Measurements from ENCODE around the gene SLC2A5.
"Not testable (repeated sequence)": the region's sequence is repeated elsewhere in the genome, so short reads cannot be mapped to it uniquely, and the experiment has no call there.

The SLC2A5 gene, protein sequence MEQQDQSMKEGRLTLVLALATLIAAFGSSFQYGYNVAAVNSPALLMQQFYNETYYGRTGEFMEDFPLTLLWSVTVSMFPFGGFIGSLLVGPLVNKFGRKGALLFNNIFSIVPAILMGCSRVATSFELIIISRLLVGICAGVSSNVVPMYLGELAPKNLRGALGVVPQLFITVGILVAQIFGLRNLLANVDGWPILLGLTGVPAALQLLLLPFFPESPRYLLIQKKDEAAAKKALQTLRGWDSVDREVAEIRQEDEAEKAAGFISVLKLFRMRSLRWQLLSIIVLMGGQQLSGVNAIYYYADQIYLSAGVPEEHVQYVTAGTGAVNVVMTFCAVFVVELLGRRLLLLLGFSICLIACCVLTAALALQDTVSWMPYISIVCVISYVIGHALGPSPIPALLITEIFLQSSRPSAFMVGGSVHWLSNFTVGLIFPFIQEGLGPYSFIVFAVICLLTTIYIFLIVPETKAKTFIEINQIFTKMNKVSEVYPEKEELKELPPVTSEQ
- total RNA-seq = 0.15 to 0.83 reads per million in 2 donors

DNA sequence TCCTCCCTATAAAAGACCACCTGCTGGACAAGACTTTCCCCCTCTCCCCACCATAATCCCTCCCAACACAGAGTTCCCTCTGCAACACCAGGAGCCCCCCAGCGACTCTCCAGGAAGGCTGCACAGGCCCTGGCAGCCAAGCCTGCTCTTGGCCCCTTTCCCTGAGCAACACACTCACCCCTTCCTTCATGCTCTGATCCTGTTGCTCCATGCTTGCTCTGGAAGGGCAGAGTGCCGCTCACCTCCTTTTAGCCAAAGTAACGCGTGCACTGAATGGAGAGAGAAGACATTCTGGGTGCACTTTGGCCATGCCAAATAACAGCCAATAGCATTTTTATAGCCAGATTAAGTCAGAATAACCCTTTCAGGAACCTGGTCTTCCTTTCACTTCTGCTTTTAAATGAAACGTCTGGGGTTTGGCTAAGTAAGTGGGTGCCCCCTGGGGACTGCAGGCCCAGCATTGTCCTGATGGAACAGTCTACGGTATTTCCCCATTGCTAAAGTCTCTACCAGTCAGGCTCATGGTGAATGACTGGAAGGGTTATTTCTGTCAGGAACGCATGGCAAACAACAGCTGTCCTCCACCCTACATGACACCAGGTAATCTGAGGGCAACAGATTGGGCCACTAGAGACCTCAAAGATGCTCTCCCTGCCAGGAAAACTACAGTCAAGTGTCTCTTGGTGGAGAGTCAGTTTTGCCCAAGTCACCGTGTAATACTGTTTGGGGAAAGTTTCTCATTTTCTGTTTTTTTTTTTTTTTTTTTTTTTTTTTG is at the start of gene SLC2A5:
Gene SLC2A5 (minus strand): TSS at position 310 of the 775 bp plus-strand sequence. CDS start 99 bp downstream, at position 211.
- no peak for DNase-seq

DNA sequence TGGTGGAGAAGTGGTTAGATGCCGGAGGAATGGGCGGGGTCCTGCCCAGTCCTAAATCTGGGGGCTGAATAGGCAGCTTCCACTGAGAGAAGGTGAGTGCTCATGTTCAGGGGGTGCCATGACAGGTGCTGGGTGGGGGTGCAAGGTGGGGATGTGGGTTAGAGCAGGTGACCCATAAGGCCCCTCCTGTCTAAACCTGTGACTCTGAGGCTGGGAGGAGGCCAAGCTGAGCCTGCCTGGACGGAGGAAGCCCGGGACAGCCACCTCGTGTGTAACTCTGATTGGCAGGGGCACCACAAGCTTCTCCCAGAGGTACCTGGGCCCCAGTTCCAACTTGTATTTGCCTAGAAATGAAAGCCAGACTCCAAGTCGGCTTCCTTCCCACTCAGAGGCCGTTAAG is 48.8 kb upstream of the SLC2A5 start:
- no peak for DNase-seq

DNA sequence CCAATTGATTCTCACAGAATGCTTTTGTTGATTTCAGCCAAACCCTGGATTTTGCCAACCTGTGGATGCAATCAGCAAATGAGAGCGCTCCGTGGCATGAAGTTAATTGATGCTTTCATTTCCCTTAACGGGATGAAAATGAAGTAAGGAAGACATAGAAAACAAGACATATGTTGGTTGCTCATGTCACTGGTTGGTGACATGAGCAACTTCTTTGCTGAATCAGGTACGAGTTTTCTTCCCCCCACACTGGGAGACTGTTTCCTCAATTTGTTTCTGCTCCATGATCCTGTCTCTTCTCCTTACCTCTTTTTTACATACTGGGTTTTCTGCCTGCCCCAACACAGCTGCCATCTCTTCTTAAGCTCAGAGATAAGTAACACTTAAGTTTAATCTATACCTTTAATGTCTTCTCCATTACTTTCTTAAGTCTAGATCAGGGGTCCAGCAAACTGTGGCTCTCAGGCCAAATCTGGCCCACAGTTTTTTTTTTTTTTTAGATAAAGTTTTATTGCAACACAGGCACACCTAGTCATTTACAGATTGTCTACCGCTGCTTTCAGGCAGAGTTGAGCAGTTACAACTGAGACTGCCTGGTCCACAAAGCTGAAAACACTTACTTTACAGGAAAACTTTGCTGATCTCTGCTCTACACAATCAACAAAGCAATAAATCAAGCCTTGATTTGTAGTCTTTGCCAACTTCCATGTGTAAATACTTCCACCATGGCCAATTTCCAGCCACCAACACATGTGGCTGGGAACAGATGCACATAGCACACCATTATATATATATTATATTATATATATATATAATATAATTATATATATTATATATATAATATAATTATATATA is 46.1 kb upstream of the SLC2A5 start:
- no peak for DNase-seq

DNA sequence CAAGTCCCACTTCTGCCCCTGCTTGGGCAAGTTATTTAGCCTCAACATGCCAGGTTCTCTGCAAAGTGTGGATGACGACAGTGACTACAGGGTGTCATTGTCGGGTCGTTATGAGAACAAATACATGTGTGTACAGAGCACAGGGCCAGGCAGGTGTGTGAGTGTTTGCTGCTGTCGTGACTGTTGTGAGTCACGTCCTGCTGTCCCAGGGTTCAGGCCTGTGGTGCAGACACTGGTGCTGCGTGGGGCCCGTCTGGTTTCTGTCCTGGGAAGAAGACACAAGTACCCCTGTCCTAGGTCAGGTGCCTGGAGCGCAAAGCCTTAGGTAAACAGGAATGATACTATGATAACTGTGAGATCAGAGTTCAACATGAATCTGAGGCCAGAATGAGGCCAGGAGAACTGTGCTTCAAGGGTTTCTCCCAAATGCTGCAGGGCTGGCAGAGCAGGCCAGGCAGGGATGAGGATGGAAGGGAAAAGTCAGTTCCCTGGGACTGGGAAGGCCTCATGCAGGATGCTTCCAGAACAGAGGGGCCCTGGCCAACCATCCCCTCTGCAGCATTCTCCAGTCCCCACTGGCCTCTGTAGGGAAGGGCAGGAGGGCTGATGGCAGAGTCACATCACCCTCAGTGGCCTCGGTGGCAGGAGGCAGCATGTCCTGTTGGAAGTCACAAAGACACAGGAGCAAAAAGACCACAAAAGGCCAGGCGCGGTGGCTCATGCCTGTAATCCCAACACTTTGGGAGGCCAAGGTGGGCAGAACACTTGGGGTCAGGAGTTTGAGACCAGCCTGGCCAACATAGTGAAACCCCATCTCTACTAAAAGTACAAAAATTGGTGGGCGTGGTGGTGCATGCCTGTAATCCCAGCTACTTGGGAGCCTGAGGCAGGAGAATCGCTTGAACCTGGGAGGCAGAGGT is 43.8 kb upstream of the SLC2A5 start:
- no peak for DNase-seq

DNA sequence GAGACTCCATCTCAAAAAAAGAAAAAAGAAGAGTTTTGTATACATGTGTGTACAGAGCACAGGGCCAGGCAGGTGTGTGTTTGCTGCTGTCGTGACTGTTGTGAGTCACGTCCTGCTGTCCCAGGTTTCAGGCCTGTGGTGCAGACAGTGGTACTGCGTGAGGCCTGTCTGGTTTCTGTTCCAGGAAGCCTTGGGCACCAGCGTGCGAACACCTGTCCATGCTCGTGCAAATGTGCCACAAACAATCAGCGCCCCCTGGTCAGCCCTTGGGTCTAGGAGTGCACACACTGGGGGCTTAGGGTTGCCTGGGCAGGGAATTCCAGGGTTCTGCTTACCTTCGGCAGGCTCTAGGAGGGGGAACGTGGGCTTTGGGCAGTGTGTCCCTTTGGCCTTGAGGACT is 42.5 kb upstream of the SLC2A5 start:
- DNase-seq = no peak

DNA sequence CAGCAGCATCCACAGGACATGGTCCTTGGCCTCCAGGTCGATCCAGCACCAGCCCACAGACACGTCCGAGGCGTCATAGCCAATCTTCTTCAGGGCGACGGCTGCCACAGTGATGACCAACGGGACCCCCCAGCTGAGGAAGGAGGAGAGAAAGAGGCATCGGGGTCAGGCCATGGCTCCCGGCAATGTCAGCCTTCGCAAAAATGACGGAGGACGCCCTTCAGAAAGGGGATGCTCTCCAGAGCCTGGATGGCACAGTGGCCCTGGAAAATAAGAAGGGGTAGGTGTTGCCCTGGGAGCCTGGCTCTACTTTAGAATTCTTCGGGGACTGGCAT is 41.9 kb upstream of the SLC2A5 start:
- no peak for DNase-seq

DNA sequence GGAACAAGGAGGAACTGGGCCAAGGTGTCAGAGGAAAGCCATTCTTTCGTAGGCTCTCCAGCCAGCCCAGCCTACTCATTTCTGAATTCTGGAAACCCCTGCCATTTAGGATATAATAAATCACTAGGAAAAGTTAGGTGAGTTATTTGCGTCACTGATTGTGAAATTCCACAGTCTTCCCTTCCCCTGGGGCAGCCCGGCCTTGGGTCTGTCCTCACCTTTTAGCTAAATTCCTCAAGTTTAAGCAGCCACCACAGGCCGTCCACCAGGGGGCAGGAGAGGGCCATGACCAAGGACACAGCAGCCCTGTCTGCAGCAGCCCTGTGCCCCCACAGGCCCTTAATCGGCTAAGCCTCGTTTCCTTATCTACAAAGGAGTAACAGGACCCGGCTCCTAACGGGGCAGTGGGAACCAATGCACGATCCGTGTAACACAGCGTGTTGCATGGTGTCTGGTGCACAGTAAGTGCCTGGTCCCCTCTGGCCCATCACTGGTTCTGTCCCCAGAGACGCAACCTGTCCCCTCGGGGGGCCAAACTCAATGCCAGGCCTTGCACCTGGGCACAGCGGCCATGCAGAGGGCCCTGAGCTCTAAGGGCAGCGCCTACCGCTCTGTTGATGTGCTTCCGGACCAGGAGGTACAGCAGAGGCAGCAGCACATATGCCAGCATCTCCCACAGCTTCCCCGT is 41.4 kb upstream of the SLC2A5 start:
- DNase-seq = peak; percentile 25

DNA sequence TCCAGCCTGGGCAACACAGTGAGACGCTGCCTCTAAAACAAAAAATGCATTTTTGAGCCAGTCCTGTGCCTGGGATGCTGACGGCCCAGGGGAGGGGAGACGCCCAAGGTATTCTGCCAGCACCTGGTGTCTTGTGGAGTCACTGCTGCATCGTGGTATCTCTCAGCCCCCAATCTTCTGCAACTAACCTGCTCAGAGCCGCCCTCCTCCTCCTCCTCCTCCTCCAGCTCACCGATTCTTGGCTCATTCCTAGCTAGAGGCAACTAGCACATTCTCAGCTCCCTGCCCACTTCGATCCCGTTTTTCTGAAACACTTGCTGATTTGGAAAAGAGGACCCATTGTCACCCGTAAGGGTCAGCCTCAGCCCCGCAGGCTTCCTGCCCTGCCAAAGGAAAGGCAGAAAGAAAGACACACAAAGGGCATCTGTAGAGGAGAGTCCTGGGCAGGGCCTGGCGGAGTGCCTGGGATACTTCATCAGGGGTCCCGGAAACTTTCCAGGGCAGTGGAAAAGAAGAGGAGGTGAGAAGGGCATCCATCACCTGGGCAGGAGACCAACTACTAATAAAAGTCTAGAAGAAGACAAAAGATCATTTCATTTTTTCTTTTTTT is 38.7 kb upstream of the SLC2A5 start:
- DNase-seq = no peak

DNA sequence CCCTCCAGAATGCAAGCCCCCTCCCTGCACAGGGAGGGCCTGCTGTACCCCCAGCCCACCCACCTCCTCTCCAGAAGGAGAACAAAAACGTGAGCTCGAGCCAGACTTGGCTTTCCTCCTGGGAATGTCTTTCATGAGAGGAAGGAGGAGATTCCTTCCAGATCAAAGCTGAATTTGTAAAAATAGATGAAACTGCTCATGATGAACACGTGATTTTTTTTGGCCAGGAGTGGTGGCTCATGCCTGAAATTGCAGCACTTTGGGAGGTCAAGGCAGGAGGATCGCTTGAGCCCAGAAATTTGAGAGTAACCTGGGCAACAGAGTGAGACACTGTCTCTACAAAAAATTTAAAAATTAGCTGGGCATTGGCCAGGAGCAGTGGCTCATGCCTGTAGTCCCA is 37.7 kb upstream of the SLC2A5 start:
- no peak for DNase-seq

DNA sequence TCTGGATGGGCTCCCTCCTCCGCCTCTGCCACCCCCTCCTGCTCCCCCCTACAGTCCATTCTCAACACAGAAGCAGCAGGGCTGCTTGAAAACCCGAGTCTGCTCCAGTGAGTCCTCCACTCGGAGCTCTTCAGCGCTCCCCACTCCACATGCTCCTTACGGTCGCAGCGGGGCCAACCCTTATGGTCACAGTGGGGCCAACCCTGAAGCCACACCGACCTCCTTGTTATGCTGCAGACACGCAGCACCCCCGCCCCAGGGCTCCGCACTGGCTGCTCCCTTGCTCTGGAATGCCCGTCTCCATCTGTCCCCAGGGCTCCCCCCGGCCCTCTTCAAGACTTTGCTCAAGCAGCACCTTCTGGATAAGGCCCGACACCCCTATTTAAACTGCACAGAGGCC is 36.9 kb upstream of the SLC2A5 start:
- no peak for DNase-seq

DNA sequence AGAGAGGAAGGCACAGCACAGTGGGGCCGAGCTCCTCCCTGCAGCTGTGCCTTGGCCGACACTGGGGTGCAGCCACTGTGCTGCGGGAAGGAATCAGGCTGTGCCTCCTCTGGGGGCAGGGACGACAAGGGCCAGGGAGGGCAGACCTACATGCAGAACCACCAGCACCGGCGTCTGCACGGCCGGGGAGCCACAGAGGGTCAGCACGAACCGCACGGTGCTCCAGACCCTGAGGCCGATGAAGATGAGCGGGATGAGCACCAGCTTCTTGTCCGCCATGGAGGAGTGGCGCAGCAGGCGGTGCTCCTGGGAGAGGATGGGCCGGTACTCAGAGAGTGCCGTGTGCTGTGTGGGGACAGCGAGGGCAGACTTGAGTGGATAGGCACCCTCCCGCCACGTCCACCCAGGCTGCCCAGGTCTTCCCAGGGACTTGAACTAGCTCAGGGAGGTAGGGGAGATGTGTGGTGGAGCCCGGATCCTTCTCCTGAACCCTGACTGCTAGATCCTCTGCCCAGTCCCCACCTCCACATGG is 36.0 kb upstream of the SLC2A5 start:
- no peak for DNase-seq

DNA sequence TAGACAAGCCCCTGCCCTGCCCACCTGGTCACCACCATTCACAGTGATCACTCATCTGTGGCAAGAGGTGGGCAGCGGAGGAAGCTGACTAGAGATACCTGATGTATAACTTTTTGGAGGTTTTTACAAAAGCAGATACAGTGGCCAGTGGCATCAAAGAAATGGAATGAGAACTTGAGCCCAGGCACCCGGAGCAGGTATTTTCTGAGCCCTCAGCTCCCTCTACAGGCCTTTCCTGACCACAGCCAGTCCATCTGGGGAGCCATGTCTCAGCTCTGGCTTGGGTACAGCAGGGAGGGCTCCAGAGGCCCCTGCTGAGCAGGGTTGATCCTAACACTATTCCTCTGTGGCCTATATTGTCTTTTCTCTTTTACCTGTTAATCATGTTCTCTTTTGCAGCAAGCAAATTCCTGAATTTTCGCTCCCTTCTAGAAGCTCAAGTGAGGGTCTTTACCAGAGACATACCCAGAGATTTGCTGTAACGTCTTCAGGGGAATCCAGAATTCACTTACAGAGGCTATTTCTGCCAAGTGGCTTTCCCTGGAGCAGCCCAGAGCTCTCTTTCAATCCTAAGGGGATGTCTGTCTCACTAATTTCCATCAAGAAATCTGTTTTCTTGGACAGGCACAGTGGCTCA is 32.2 kb upstream of the SLC2A5 start:
- no peak for DNase-seq

DNA sequence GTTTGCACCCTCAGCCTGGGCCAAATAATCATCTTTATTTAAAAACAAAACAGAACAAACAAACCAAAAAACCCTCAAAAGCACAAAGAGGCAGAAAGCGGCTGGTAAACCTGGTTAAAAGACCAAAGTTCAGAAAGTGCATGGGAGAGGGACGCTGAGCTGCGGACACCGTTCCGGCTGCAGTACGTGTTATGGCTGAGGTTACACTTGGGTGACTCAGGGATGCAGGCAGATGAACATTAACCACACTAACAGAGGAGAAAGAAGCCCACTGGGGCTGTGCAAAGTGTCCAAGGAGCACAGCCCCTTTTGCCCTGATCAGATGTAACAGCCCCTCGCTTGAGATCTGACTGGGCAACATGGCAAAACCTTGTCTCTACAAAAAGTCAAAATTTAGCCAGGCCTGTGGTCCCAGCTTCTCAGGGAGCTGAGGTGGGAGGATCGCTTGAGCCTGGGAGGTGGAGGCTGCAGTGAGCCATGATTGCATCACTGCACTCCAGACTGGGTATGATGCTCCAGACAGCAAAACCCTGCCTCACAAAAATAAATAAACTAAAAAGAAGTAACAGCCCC is 31.1 kb upstream of the SLC2A5 start:
- no peak for DNase-seq

DNA sequence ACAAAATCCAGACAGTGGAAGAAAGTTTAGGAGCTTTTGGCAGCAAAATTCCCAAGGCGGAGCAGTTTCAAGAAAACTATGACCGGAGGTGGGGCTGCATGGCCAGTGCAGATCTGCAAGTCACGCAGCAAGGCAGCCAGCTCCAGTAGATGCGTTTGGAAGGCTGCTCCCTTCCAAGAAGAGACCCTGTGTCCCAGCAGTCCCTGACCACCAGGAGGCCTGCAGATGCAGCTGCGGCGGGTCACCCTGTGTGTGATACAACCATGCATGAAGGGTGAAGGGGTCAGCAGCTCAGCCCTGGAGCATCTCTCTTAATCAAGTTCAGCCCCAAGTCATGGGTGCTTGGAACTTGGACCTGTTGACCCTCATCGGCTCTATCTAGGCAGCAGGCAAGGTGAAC is 30.1 kb upstream of the SLC2A5 start:
- no peak for DNase-seq

DNA sequence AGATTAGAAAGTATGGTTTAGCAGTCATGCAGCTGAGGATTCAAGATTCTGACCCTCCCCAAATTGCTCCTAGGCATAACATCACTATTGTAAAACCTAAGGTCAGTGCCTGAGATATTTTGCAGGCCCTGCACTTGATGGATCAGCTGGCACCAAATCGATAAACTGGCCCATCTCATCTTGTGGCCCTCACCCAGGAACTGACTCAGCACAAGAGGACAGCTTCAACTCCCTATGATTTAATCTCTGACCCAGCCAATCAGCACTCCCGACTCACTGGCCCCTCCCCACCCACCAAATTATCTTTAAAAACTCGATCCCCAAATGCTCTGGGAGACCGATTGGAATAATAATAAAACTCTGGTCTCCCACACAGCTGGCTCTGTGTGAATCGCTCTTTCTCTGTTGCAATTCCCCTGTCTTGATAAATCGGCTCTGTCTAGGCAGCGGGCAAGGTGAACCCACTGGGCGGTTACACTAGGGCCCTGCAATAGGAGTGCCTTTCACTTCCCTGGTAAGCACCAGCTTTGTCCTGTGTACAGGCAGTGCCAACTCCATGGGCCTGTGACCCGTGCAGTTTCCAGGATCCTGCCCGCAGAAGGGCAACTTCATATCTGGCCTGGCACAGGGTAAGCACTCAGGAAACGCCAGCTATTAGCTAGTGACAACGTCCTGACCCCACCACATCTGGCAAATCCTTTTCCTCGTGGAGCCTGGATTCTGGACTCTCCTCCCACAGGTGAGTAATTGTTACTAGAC is 28.7 kb upstream of the SLC2A5 start:
- no peak for DNase-seq

DNA sequence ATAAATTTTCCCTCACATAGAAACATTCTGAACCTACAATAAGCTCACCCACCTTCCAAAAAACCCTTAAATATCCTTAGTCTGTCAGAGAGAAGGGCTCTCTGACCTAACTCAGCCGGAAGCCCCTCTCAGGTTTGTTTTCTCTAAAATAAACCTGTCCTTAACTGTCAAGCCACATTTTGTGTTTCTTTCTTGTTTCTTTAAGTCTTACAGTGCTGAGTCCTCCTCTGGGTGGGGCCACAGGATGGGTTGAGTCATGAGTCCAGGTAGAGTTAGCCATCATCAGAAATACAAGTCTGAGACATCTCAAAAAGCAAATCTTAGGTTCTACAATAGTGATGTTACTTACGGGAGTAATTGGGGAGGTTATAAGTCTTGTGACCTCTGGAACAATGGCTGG is 26.4 kb upstream of the SLC2A5 start:
- no peak for DNase-seq

DNA sequence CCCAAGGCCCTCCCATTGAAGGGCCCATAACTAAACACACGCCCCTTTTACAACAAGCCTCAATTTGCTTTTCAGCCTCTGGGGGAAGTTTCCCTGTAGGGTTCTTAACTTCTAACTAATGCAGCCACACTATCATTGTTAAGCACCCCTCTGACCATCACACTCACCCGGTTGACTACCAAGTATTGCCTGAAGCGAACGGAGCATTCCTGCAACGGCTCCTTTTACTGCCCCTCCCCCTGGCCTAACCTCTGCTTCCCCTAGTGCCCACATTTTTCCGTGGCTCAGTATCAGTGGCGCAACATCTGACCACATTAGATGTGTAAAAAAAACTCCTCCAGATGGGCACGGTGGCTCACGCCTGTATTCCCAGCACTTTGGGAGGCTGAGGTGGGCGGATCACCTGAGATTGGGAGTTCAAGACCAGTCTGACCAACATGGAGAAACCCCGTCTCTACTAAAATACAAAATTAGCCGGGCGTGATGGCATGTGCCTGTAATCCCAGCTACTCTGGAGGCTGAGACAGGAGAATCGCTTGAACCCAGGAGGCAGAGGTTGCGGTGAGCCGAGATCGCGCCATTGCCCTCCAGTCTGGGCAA is 24.7 kb upstream of the SLC2A5 start:
- DNase-seq = not testable (repeated sequence)

DNA sequence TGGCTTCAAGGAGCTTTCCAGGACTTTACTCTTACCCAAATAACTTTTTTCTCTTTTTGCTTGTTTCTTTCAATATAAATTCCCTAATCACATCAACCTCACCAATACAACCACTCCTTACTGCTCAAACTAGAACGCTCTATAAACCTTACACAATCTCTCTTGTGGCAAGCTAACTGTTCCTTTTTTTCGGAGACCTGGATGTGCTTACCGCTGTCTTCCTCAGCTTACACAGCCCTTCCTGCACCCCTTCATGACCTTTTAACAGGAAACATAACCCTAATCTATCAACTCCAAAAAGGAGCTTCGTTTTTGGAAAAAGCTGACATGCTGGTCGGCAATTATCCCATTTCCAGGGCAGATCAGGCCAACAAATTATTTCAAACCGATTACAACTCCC is 24.1 kb upstream of the SLC2A5 start:
- no peak for DNase-seq

DNA sequence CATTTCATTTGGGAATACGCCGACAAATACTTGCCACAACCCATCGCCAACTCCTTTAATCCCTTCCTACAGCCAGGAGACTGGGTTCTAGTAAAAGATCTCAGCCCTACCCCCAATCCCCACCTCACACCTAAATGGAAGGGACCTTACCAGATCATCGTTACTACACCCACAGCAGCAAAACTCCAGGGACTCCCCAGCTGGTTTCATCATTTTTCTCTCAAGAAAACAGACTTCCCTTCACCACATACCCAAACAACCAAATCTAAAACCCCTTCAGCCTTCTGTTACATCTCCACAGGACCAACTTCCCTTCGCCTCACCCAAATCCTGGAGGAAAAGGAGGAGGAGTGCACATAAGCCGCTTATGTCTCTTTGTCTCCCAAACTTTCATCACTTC is 23.7 kb upstream of the SLC2A5 start:
- DNase-seq = no peak

All from activated gamma-delta T cell (primary cell).